Osteoblast (primary cell): Measurements from ENCODE around the gene DLG4. TPM values are rescaled to one million over a fixed set of nuclear protein-coding genes. Genes with fewer than 3 reads are reported as not detected.
"Not testable (repeated sequence)": the region's sequence is repeated elsewhere in the genome, so short reads cannot be mapped to it uniquely, and the experiment has no call there.

Experiments
- DNase-seq: peaks from one replicate; pipeline ENCODE4 v3.0.0; 2011; ENCODE audit warnings: low spot score, mixed read lengths; ENCODE audit not compliant: insufficient read length; ENCODE audit errors: missing footprints
- H2AFZ ChIP-seq: 2 replicates; pipeline ENCODE4 v1.6.0; 2011; ENCODE audit warnings: mild to moderate bottlenecking, low read length
- H3K27ac ChIP-seq: 2 replicates; pipeline ENCODE4 v1.5.1; 2011; ENCODE audit warnings: mild to moderate bottlenecking, low read depth, low read length, moderate library complexity
- H3K27me3 ChIP-seq: 2 replicates; pipeline ENCODE4 v1.6.0; 2012; ENCODE audit warnings: mild to moderate bottlenecking, control low read depth, inconsistent platforms, low read length, moderate library complexity; ENCODE audit not compliant: insufficient read depth
- H3K36me3 ChIP-seq: 2 replicates; pipeline ENCODE4 v1.5.1; 2011; ENCODE audit warnings: mild to moderate bottlenecking, low read length, control low read depth, moderate library complexity; ENCODE audit not compliant: insufficient read depth
- H3K4me1 ChIP-seq: 2 replicates; pipeline ENCODE4 v1.5.1; 2011; ENCODE audit warnings: mild to moderate bottlenecking, low read length, control low read depth, moderate library complexity; ENCODE audit not compliant: insufficient read depth
- H3K4me2 ChIP-seq: 2 replicates; pipeline ENCODE4 v1.6.0; 2011; ENCODE audit warnings: mild to moderate bottlenecking, low read length; ENCODE audit not compliant: insufficient read depth
- H3K4me3 ChIP-seq: fragments of 200-600 bp; sonication (generic); 3 replicates; pipeline ENCODE4 v1.5.1; 2012; ENCODE audit warnings: mild to moderate bottlenecking, low read length, inconsistent platforms; ENCODE audit not compliant: insufficient read depth
- H3K79me2 ChIP-seq: 2 replicates; pipeline ENCODE4 v1.6.0; 2012; ENCODE audit warnings: mild to moderate bottlenecking, low read length, control low read depth, inconsistent platforms; ENCODE audit not compliant: insufficient read depth
- H3K9me3 ChIP-seq: 2 replicates; pipeline ENCODE4 v1.5.1; 2011; ENCODE audit warnings: low read depth, low read length, control low read depth
- H4K20me1 ChIP-seq: 2 replicates; pipeline ENCODE4 v1.6.0; 2012; ENCODE audit warnings: mild to moderate bottlenecking, low read length, control low read depth; ENCODE audit not compliant: insufficient read depth
- total RNA-seq: library from RNA; depleted of rRNA; stranded (reverse); fragments of >200 nt; gene quantifications from 2 replicates; pipeline ENCODE4 v1.2.3, GENCODE V29; 2012
- TF ChIP-seq, protein P1 (sequence below): IDR thresholded peaks from 2 replicates; pipeline ENCODE4 v1.5.1; 2011; ENCODE audit warnings: mild to moderate bottlenecking, low read depth, low read length, moderate library complexity; ENCODE audit errors: extremely low read depth

Gene DLG4
- total RNA-seq, 1 donor, result 10.1 TPM

GRCh38 chr17:7184647-7185046 is 35.0 kb downstream of the DLG4 start:
- Histone ChIP-seq H3K36me3 (peaks cover 4% of the 10 kb centered on the region), H4K20me1 (no peaks in the 10 kb centered on the region), H2AFZ (no peak overlapping the region), H3K79me2 (no peaks in the 10 kb centered on the region), H3K27ac (no peak overlapping the region), H3K4me3 (no peak overlapping the region), H3K4me1 (no peaks in the 10 kb centered on the region), H3K9me3 (no peaks in the 10 kb centered on the region), H3K27me3 (no peaks in the 10 kb centered on the region), H3K4me2 (no peak overlapping the region)
- TF ChIP-seq, protein P1, sequence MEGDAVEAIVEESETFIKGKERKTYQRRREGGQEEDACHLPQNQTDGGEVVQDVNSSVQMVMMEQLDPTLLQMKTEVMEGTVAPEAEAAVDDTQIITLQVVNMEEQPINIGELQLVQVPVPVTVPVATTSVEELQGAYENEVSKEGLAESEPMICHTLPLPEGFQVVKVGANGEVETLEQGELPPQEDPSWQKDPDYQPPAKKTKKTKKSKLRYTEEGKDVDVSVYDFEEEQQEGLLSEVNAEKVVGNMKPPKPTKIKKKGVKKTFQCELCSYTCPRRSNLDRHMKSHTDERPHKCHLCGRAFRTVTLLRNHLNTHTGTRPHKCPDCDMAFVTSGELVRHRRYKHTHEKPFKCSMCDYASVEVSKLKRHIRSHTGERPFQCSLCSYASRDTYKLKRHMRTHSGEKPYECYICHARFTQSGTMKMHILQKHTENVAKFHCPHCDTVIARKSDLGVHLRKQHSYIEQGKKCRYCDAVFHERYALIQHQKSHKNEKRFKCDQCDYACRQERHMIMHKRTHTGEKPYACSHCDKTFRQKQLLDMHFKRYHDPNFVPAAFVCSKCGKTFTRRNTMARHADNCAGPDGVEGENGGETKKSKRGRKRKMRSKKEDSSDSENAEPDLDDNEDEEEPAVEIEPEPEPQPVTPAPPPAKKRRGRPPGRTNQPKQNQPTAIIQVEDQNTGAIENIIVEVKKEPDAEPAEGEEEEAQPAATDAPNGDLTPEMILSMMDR, result no peak
- peak; percentile 35 for DNase-seq

DNA sequence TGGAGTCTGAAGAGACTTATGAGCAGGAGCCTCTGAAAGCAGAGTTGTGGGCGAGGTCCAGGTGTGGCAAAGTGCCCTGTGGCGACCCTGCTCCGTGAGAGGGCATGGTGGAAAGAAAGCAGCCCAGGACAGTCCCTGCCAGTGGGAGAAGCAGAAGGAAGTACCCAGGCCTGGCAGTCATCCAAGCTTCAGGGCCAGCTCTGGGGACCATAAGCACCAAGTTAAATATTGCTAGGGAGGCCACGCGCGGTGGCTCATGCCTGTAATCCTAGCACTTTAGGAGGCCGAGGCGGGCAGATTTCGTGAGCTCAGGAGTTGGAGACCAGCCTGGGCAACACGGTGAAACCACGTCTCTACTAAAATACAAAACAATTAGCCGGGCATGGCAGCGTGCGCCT is 35.5 kb downstream of the DLG4 start:
- Histone ChIP-seq H2AFZ (no peak overlapping the region), H3K27me3 (no peaks in the 10 kb centered on the region), H3K9me3 (no peaks in the 10 kb centered on the region), H3K79me2 (no peaks in the 10 kb centered on the region), H3K4me2 (no peak overlapping the region), H3K36me3 (peaks cover 4% of the 10 kb centered on the region), H4K20me1 (no peaks in the 10 kb centered on the region), H3K4me1 (no peaks in the 10 kb centered on the region), H3K4me3 (no peak overlapping the region), H3K27ac (no peak overlapping the region)
- no peak for DNase-seq
- TF ChIP-seq, protein P1, result no peak

- H3K79me2 ChIP-seq, result no peaks in the 10 kb centered on the region
- H3K4me2 ChIP-seq, result no peak overlapping the region
- no peaks in the 10 kb centered on the region for H3K9me3 ChIP-seq
- no peak overlapping the region for H3K4me3 ChIP-seq
- H3K36me3 ChIP-seq, result peaks cover 4% of the 10 kb centered on the region
- DNase-seq, result peak; percentile 54
- no peak overlapping the region for H2AFZ ChIP-seq
- TF ChIP-seq, protein P1, result no peak
- H3K4me1 ChIP-seq, result no peaks in the 10 kb centered on the region
- H3K27ac ChIP-seq, result no peak overlapping the region
- no peaks in the 10 kb centered on the region for H3K27me3 ChIP-seq
- H4K20me1 ChIP-seq, result no peaks in the 10 kb centered on the region
Measured at GRCh38 chr17:7183433-7184090, 36.1 kb downstream of the DLG4 start.

GRCh38 chr17:7182101-7182500 is 37.5 kb downstream of the DLG4 start:
- not testable (repeated sequence) for DNase-seq, H3K4me3 ChIP-seq, H3K27ac ChIP-seq, H3K79me2 ChIP-seq, H3K4me2 ChIP-seq, H3K9me3 ChIP-seq, H3K36me3 ChIP-seq, H2AFZ ChIP-seq, H4K20me1 ChIP-seq, H3K27me3 ChIP-seq
- peaks cover 14% of the 10 kb centered on the region for H3K4me1 ChIP-seq
